Testis (tissue), 2 donors: ENCODE data around the gene TCF3.

ENCODE experiments used
- POLR2A ChIP-seq: fragments of 450-650 bp; IDR thresholded peaks from one replicate; pipeline ENCODE4 v1.6.1; 2017; ENCODE audit warnings: antibody characterized with exemption, mild to moderate bottlenecking, moderate library complexity
- TF ChIP-seq, protein P1 (sequence below), 3 experiments: fragments of 450-650 bp in 2 of 3; fragments of 200-600 bp in 1 of 3; sonication (generic) in 1 of 3; IDR thresholded peaks; one replicate each; pipeline ENCODE4 v1.5.1; 2016 to 2019; ENCODE audit warnings: antibody characterized with exemption in 3 of 3, mild to moderate bottlenecking in 2 of 3, moderate library complexity in 1 of 3

DNA sequence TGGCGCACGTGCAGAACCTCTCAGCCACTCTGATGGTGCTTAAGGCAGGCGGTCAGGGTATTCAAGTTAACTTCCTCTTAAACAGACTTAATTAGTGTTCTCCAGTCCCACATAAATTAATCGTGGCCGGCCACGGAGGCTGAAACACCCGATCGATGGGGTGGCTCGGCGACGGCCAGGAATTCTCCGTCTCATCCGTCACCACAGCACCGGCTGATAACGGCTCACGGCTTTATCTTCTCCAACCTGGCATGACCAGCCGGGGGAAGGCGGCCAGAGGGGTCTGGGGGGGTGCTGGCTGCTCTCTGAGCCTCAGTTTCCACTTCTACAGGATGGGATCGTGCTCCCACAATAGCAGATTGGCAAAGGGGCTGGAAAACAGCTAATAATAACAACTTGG lies 32.6 kb upstream of the TCF3 start:
- TF ChIP-seq, protein P1, sequence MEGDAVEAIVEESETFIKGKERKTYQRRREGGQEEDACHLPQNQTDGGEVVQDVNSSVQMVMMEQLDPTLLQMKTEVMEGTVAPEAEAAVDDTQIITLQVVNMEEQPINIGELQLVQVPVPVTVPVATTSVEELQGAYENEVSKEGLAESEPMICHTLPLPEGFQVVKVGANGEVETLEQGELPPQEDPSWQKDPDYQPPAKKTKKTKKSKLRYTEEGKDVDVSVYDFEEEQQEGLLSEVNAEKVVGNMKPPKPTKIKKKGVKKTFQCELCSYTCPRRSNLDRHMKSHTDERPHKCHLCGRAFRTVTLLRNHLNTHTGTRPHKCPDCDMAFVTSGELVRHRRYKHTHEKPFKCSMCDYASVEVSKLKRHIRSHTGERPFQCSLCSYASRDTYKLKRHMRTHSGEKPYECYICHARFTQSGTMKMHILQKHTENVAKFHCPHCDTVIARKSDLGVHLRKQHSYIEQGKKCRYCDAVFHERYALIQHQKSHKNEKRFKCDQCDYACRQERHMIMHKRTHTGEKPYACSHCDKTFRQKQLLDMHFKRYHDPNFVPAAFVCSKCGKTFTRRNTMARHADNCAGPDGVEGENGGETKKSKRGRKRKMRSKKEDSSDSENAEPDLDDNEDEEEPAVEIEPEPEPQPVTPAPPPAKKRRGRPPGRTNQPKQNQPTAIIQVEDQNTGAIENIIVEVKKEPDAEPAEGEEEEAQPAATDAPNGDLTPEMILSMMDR (IDR thresholded peaks at IDR 0.05), result no peak
- TF ChIP-seq POLR2A, result no peak
